ENCODE results near the gene RIPOR2.

- no peak for TF ChIP-seq CTCF (IDR thresholded peaks at IDR 0.05; ENCODE audit: low read depth, low read length)
- TF ChIP-seq EZH2phosphoT487 (IDR thresholded peaks at IDR 0.05; ENCODE audit: low read depth): no peak
These were observed 37.1 kb downstream of the RIPOR2 start for GRCh38 chr6:24898676-24899075.

All from OCI-LY3 (cell line).